ENCODE measurements around the gene SMIM11.
A peak's percentile ranks its signal among the peaks of the same experiment; 100 is the strongest.
"Not testable (repeated sequence)": the region's sequence is repeated elsewhere in the genome, so short reads cannot be mapped to it uniquely, and the experiment has no call there.

The SMIM11 gene

GRCh38 chr21:34355570-34355969 is 19.7 kb upstream of the SMIM11 start:
- DNase-seq (ENCODE audit: low read depth) = no peak

- DNase-seq (ENCODE audit: low read depth) = no peak
Observed at GRCh38 chr21:34357889-34358288, 17.4 kb upstream of the SMIM11 start.

GRCh38 chr21:34358866-34359265 is 16.4 kb upstream of the SMIM11 start:
- DNase-seq (ENCODE audit: low read depth) = no peak

- no peak for DNase-seq (ENCODE audit: low read depth)
Observed at GRCh38 chr21:34360488-34361241, 14.6 kb upstream of the SMIM11 start.

DNA sequence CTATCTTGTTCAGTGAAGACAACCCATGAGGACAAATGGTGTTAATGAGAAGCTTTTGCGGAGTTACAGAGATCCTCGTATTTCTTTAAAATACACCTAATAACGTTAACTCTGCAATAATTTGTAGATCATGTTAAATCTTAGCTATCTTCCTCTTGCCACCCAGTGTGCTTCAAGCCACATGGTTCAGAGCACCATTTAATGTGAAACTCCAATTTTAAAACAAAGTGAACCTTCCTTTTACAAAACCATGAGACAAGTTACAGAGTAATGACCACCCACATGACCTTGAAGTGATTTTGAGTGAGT is 13.2 kb upstream of the SMIM11 start:
- no peak for DNase-seq (ENCODE audit: low read depth)

DNA sequence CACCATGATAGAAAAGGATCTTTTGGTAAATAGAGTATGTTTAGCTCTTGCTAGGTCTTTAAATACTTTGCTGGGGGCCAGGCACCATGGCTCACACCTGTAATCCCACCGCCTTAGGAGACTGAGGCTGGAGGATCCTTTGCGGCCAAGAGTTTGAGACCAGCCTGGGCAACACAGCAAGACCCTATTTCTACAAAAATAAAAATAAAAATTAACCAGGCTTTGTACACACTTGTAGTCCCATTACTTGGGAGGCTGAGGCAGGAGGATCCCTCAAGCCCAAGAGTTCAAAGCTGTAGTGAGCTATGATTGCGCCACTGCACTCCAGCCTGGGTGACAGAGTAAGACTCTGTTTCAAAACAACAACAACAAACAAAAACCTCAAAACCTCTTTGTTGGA is 12.6 kb upstream of the SMIM11 start:
- DNase-seq (ENCODE audit: low read depth) = no peak

DNA sequence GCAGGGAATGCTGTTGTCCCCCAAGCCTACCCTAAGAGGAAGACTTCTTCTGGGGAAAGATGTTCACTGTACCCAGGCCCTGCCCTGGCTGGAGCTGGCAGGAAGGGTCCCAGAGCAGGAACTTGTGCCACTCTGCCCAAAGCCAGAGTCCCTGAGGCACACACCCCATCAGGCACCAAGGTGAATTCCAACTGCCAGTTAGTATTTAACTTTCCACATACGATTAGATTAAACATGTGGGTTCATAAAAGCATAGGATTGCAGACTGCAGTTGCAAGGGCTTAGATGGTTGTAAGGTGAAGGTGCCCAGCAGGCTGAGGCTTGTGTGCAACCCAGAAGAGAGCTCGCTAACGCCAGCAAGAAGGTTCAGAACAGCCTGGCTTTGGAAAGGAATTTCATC is 11.6 kb upstream of the SMIM11 start, which contains the start of gene KCNE2:
KCNE2 (plus strand) TSS at position 274 of the 400 bp plus-strand sequence. CDS start 6,473 bp downstream, outside the sequence.
- DNase-seq (ENCODE audit: low read depth) = no peak

- DNase-seq (ENCODE audit: low read depth) = no peak
Observed at GRCh38 chr21:34364921-34365320, 10.4 kb upstream of the SMIM11 start.

- DNase-seq (ENCODE audit: low read depth) = no peak
Observed at GRCh38 chr21:34365809-34366208, 9.5 kb upstream of the SMIM11 start.

DNA sequence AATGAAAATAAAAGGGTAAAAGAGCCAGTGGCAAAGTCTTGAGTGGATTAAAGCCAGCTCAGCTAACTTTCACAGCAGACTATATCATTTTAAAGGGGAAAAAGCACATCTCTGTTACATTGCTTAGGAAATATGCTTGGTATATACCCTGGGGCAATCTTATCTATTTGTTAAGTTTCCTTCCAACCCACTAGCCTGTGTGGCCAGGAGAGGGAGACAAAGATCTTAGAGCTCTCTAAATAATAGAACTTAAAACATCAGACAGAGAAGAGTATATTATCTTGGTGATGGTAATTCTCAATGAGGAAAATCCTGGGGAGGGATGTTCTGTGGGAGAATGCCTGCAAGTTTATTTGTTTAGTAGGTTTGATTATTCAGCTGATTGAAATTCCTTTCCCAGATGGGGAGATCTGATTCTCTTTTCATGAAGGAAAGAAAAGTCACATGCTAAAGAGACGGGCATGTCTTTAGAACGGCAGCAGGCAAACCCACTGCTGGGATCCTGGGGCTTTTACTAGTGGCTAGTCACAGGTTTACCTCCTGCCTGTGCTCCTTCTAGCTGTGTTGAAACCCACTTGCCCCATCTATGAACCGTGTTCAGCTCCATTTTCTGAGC is 7.9 kb upstream of the SMIM11 start:
- DNase-seq (ENCODE audit: low read depth) = peak; percentile 37

DNA sequence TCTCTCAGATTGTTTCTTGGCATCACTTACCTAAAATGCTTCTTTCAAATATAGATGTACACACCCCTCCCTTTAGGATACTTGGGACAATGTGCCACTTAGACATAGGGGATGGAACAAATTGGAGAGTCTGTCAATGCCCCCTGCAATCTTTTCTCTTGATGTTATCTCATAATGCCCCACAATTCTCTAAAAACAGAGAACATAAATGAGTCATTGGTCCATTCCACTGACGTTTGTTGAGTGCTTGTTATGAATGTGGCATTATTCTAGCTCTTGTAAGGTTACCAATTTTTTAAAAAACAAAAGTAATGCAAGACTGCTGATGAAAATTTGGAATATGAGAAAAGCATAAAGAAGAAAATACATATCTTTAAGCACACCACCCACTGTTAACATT is 5.6 kb upstream of the SMIM11 start:
- no peak for DNase-seq (ENCODE audit: low read depth)

DNA sequence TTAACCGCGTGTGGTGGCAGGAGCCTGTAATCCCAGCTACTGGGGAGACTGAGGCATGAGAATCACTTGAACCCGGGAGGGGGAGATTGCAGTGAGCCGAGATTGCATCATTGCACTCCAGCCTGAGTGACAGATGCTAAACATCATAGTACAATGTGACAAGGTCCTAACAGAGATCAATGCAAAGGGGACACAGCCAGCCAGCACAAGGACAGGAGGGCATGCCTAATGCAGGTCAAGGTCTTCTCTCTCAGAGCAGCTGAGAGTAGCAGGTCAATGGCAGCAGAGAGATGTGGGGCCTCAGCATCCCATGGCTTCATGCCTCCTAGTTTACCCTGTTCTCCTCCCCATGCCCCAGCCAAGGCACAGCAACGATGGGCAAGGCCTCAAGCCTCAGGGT is 3.0 kb upstream of the SMIM11 start:
- no peak for DNase-seq (ENCODE audit: low read depth)

GRCh38 chr21:34374462-34374861 is 845 bp upstream of the SMIM11 start:
- DNase-seq (ENCODE audit: low read depth) = not testable (repeated sequence)

DNA sequence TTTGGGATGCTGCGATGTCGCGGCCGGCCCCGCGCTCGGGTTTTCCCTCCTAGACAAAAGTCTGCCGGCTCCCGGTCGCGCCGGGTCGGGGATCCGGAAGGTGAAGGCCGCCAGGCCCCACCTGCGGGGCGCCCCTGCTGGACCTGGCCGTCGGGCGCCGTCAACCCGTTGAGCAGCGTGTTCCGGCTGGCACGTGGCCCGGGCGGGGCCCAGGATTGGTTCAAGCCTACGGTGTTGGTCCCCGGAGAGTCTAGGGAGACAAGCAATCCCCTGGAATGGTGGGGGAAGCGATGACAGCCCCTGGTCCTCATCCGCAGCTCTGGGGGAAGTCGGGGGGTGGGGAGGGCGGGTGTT is 289 bp downstream of the SMIM11 start:
- not testable (repeated sequence) for DNase-seq (ENCODE audit: low read depth)

DNA sequence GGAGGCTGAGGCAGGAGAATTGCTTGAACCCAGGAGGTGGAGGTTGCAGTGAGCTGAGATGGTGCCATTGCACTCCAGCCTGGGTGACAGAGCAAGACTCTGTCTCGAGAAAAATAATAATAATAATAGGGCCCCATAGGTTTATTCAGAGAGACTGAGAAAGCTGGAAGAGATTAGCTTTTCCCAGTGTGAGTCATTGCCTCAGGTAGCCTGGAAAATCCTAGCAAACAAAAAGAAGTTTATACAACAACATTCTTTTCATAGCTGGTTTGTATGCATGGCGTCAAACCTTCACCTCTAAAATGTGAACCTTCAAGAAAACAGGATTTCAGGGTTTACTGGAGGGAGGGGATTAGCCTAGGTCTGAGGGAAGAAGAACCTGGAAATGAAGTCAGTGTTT is 7.8 kb downstream of the SMIM11 start:
- not testable (repeated sequence) for DNase-seq (ENCODE audit: low read depth)

DNA sequence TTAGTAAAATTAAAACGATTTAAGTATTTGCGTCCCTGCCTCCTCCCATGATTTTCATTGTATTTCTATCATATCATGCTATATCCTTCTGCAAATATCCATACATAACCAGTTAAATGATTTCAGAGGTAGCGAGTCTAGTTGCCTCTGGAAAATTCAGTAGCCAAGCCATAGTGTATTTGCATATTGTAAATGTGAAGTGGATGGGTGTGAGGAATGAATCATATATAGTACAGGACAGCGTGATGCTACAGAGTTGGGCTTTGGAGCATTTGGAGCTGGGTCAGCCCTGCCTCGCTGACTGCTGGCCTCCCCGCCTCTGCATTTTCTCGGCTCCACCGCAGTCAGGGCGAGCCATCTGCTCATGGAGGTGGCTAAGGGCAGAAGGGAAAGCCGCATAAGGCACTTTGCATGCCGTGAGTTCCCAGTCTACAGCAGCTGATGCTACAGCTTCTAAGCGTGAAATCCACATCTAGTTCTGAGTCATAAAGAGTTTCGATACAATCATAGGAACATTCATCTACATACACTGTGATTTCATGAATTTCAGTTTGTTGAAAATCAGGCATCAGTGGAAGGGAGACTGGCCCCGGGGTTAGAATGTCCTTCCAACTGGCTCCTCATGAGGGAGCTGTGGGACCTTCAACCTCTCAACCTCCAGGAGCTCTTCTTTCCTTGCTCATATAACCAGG is 8.6 kb downstream of the SMIM11 start:
- DNase-seq (ENCODE audit: low read depth) = not testable (repeated sequence)

GRCh38 chr21:34400522-34400921 is 25.2 kb downstream of the SMIM11 start:
- not testable (repeated sequence) for DNase-seq (ENCODE audit: low read depth)

DNA sequence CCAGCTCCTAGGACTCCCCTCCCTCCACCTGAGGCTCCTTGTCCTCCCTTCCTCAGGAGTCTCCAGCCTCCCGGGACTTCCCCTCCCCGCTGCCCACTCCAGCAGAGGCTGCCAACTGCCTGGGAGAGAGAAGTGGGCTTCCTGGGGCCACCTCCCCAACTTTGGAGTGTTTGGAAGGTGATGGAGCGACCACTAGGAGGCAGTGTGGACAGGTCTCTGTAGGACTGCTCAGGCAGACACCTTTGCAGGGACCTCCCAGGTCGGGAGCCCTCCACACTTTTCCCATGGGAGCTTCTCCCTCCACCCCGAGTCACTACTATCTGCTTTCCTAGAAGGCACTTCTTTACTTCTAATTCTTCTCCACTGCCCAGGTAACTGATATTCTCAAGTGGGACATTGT is 29.4 kb downstream of the SMIM11 start:
- DNase-seq (ENCODE audit: low read depth) = not testable (repeated sequence)

DNA sequence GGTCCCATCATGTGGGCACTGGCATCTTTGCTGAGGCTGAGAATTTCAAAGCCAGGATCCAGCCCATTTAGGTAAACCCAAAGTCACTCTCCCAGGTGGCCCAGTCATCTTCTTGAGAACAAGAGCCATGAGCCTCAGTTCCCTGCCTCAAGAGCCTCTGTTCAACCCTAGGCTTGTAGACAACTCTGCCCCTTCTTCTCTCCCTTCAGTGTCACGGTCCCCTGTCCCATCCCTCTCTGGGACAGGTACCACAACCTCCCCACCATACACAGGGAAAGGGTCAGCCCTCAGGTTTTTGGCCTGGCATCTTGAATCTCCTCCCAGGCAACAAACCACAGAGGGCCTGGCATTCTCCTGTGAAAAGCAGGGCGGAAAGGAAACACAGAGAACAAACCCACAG is 30.4 kb downstream of the SMIM11 start:
- not testable (repeated sequence) for DNase-seq (ENCODE audit: low read depth)

DNA sequence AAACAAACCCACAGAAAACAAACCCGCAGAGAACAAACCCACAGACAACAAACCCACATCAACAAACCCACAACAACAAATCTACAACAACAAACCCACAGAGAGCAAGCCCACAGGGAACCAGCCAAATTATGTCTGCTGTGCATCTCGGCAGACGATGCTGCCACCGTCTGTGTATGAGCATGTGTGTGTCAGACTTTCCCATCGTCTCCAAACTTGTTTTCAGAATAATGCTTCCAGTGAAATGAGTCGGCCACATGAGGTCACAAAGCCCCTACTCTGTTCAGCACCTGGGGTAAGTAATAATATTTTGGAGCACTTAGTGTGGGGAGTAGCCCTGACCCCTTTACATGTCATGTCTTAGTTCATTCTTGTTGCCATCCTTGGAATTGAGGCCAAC is 30.8 kb downstream of the SMIM11 start:
- not testable (repeated sequence) for DNase-seq (ENCODE audit: low read depth)

GRCh38 chr21:34406676-34407075 is 31.4 kb downstream of the SMIM11 start:
- DNase-seq (ENCODE audit: low read depth) = not testable (repeated sequence)

- not testable (repeated sequence) for DNase-seq (ENCODE audit: low read depth)
Observed at GRCh38 chr21:34407294-34407693, 32.0 kb downstream of the SMIM11 start.

DNA sequence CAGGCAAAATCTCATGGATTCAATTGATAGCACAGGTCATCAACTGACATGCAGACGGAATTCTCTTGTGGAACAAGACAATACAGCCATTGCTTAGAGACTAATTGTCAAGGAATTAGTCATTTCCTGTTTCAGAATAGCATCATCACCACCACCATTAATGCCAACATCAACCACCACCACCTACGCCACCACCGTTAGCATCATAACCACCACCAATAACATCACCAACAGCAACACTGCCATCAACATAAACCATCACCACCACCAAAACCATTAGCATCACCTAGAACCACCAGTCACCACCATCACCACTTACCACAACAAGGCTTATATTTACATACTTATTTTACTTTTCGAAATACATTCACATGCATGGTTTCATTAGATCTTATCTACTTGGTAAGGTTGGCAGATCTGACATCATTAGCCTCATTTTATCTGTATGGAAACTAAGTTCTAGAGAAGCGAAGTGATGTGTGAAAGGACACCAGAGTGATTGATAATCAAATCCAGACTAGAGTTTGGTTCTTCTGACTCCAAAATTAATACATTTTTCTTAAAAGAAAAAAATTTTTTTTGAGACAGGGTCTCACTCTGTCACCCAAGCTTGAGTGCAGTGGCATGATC is 42.3 kb downstream of the SMIM11 start:
- not testable (repeated sequence) for DNase-seq (ENCODE audit: low read depth)

All from GM04503 (cell line).